GM19351 (cell line): Measurements from ENCODE around the gene ITSN1.

Experiments
- ATAC-seq: cut with Tn5 transposase; IDR thresholded peaks from one replicate; pipeline ENCODE4 v1.9.1; 2021; ENCODE audit warnings: mild to moderate bottlenecking, moderate library complexity; ENCODE audit not compliant: unreplicated experiment

Gene ITSN1

GRCh38 chr21:33880626-33881025 lies 238.3 kb downstream of the ITSN1 start:
- ATAC-seq: no peak

- no peak for ATAC-seq
Observed at GRCh38 chr21:33881689-33882440, 239.6 kb downstream of the ITSN1 start.

DNA sequence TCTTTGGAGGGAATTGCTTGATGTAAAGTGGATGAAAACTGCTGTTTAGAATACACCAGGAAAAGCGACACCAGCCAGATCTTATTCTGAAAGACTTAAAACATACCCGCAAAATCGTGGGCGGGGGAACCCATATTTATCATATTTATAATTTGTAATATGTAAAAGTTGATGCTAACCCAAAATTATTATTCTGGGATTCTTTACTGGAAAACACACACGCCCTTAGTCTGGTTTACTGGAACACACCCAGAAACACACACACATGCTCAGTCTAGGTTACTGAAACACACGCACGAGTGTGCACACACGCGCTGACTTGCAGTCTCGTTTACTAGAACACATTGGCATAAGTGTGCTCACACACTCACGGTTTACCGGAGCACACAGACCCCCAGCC lies 240.8 kb downstream of the ITSN1 start:
- ATAC-seq: no peak

DNA sequence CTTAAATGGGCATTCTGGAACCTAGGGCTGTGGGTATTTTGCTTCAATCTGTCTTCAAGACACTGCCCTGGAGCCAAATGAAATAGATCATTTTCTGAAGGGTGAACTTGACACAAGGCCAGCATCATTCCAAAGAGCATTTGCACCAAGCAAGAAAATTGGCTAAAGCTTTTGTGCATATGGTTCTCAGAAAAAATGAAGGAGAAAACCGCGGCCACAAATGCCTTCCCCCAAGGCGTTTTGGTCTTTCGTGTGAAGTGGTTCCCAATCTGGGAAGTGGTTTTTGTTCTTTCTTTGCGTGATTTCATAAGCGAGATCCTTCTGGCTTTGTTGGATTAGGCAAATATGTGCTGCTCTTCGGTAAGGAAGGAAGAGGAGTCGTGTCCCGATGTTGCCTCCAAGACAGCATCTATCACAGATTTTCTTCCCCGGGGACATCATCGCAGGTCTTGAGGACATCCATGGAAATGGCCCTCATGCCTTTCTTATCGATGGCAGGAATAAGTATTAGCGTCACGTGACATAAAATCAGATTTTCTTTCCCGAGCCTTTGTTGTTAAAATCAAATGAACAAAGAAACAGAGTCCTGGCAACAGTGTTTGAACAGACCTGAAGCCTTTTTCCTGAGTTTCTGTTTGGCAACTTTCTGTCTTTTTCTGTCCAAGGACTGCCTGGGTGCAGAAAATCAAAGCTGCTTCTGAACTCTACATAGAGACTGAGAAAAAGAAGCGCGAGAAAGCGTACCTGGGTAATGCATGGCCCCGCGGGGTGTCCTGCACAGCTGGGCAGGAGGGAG lies 242.3 kb downstream of the ITSN1 start:
- no peak for ATAC-seq

GRCh38 chr21:33885172-33885514 lies 242.8 kb downstream of the ITSN1 start:
- no peak for ATAC-seq

- ATAC-seq: no peak
Observed at GRCh38 chr21:33886321-33886720, 244.0 kb downstream of the ITSN1 start.

DNA sequence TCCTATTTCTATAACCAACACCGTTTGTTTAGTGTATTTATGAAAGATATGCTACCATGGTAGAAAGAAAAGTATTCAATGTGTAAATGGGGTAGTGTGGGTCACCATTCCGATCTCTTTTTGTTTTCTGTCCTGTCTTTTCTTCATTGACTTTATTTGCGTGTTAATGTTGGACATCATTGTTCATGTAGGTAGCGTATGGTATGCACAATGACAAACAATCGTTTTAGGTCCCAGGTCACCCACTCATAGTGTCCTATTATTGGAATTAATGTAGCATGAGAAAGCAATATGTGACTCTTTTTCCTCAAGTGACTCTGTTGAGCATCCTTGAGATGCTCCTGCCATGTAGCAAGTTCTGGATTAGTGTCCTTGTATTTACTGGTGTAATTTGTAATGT lies 247.9 kb downstream of the ITSN1 start:
- no peak for ATAC-seq

DNA sequence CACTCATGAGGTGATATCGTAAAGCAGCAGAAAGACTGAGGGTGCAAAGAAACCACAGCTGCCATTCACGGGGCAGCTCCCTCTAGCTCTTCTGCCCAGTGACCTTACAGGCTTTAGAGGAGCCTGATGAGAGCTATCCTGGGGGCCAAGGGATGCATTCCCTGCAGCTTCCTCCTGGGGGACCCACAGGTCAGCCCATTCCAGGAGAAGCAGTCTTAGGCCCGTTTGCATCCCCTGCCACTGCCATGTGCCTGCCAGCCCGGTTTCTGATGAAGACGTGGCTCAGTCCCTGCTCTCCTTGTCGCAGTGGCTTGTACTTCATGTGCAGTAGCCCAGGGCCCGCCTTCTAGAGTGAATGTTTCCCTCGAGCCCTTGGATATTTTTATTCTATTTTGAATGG lies 250.6 kb downstream of the ITSN1 start:
- ATAC-seq: no peak

GRCh38 chr21:33893917-33894316 lies 251.6 kb downstream of the ITSN1 start:
- no peak for ATAC-seq

GRCh38 chr21:33894736-33895288 lies 252.5 kb downstream of the ITSN1 start:
- peak; percentile 67 for ATAC-seq

GRCh38 chr21:33895356-33895755 lies 253.1 kb downstream of the ITSN1 start:
- ATAC-seq: no peak

- ATAC-seq: no peak
Observed at GRCh38 chr21:33896691-33897090, 254.4 kb downstream of the ITSN1 start.

GRCh38 chr21:33897098-33897497 lies 254.8 kb downstream of the ITSN1 start:
- no peak for ATAC-seq

DNA sequence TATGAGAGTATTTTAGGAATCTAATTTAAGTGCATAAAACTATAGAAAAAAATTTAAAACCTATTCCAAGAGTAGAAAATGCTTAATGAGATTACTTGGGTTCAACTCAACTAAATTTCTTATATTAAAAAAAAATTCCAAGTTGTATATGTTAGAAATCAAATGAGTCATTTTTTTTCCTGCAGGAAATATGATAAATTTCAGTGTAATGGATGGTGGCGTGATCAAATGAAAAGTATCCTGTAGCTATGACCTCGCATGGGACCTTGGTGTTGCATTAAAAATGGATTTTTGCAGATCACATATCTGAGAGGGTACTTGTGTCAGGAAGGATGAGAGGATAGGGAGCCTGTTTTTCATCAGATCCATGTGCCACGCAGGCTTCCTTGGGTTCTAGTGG lies 255.4 kb downstream of the ITSN1 start:
- no peak for ATAC-seq

- no peak for ATAC-seq
Observed at GRCh38 chr21:33898586-33898985, 256.3 kb downstream of the ITSN1 start.

GRCh38 chr21:33899199-33899598 lies 256.9 kb downstream of the ITSN1 start:
- no peak for ATAC-seq

- no peak for ATAC-seq
Observed at GRCh38 chr21:33901412-33902288, 259.3 kb downstream of the ITSN1 start.

- ATAC-seq: no peak
Observed at GRCh38 chr21:33902349-33902748, 260.0 kb downstream of the ITSN1 start.

GRCh38 chr21:33904041-33904440 lies 261.7 kb downstream of the ITSN1 start:
- no peak for ATAC-seq

GRCh38 chr21:33908760-33909159 lies 266.5 kb downstream of the ITSN1 start:
- no peak for ATAC-seq

- ATAC-seq: no peak
Observed at GRCh38 chr21:33909756-33910155, 267.5 kb downstream of the ITSN1 start.
